HG02763 (cell line): ENCODE measurements around the gene WIPF3.
A peak's percentile ranks its signal among the peaks of the same experiment; 100 is the strongest.

Experiments
- ATAC-seq: cut with Tn5 transposase; IDR thresholded peaks from one replicate; pipeline ENCODE4 v1.9.1; 2021; ENCODE audit warnings: mild to moderate bottlenecking, moderate library complexity; ENCODE audit not compliant: unreplicated experiment

Gene WIPF3

GRCh38 chr7:29898301-29898700, 92.0 kb downstream of the WIPF3 start:
- ATAC-seq = no peak

- ATAC-seq = no peak
These were observed 94.4 kb downstream of the WIPF3 start for GRCh38 chr7:29900745-29901144.

- no peak for ATAC-seq
These were observed 100.1 kb downstream of the WIPF3 start for GRCh38 chr7:29906200-29907022.

- no peak for ATAC-seq
These were observed 107.9 kb downstream of the WIPF3 start for GRCh38 chr7:29914180-29914579.

- ATAC-seq = no peak
These were observed 109.3 kb downstream of the WIPF3 start for GRCh38 chr7:29915481-29916215.

GRCh38 chr7:29917641-29918040, 111.3 kb downstream of the WIPF3 start:
- ATAC-seq = no peak

GRCh38 chr7:29918850-29919249, 112.5 kb downstream of the WIPF3 start:
- no peak for ATAC-seq

GRCh38 chr7:29919790-29920189, 113.5 kb downstream of the WIPF3 start:
- no peak for ATAC-seq

- no peak for ATAC-seq
These were observed 114.2 kb downstream of the WIPF3 start for GRCh38 chr7:29920491-29920890.

- peak; percentile 71 for ATAC-seq
These were observed 115.2 kb downstream of the WIPF3 start for GRCh38 chr7:29921404-29922010.

GRCh38 chr7:29922921-29923700, 116.8 kb downstream of the WIPF3 start:
- ATAC-seq = no peak

GRCh38 chr7:29924006-29924405, 117.7 kb downstream of the WIPF3 start:
- no peak for ATAC-seq

GRCh38 chr7:29924684-29925083, 118.4 kb downstream of the WIPF3 start:
- no peak for ATAC-seq

- ATAC-seq = no peak
These were observed 119.9 kb downstream of the WIPF3 start for GRCh38 chr7:29926216-29926615.

- ATAC-seq = no peak
These were observed 120.4 kb downstream of the WIPF3 start for GRCh38 chr7:29926741-29927140.

- ATAC-seq = no peak
These were observed 122.9 kb downstream of the WIPF3 start for GRCh38 chr7:29929018-29929807.

- no peak for ATAC-seq
These were observed 128.8 kb downstream of the WIPF3 start for GRCh38 chr7:29935111-29935510.

GRCh38 chr7:29937132-29937531, 130.8 kb downstream of the WIPF3 start:
- ATAC-seq = no peak

GRCh38 chr7:29940199-29940598, 133.9 kb downstream of the WIPF3 start:
- no peak for ATAC-seq

- ATAC-seq = no peak
These were observed 139.0 kb downstream of the WIPF3 start for GRCh38 chr7:29945259-29945809.
